ENCODE data around the gene MINDY4B.

Gene MINDY4B

GRCh38 chr3:150905339-150905738 lies at the start of gene MINDY4B:
TSS of gene MINDY4B (minus strand) at chr3:150905439. CDS start at chr3:150905439, 0 bp downstream.
- Mint-ChIP-seq H3K4me3 (no peak within 1 kb of the TSS), H3K27ac (peak within 1 kb of the TSS; percentile 9), H3K4me1 (peaks cover 18% of the 10 kb centered on the region), H3K9me3 (no peaks in the 10 kb centered on the region), H3K27me3 (ENCODE audit: low read depth, poor library complexity) (peaks cover 16% of the 10 kb centered on the region), H3K36me3 (ENCODE audit: low read depth) (no peaks in the 10 kb centered on the region)
- no peak for TF ChIP-seq CTCF (IDR thresholded peaks at IDR 0.05)
- DNase-seq: no peak

- H3K4me3 Mint-ChIP-seq: no peak overlapping the region
- peaks cover 41% of the 10 kb centered on the region for H3K9me3 Mint-ChIP-seq
- peaks cover 12% of the 10 kb centered on the region for H3K27me3 Mint-ChIP-seq (ENCODE audit: low read depth, poor library complexity)
- H3K27ac Mint-ChIP-seq: no peak overlapping the region
- peaks cover 10% of the 10 kb centered on the region for H3K36me3 Mint-ChIP-seq (ENCODE audit: low read depth)
- no peak for TF ChIP-seq CTCF (IDR thresholded peaks at IDR 0.05)
- H3K4me1 Mint-ChIP-seq: peaks cover 37% of the 10 kb centered on the region
- DNase-seq: no peak
Observed at GRCh38 chr3:150951923-150952322, 46.7 kb upstream of the MINDY4B start.

- DNase-seq: no peak
- H3K27me3 Mint-ChIP-seq (ENCODE audit: low read depth, poor library complexity): peaks cover 8% of the 10 kb centered on the region
- no peak overlapping the region for H3K4me3 Mint-ChIP-seq
- no peak for TF ChIP-seq CTCF (IDR thresholded peaks at IDR 0.05)
- peaks cover 12% of the 10 kb centered on the region for H3K36me3 Mint-ChIP-seq (ENCODE audit: low read depth)
- H3K27ac Mint-ChIP-seq: no peak overlapping the region
- peaks cover 25% of the 10 kb centered on the region for H3K9me3 Mint-ChIP-seq
- no peaks in the 10 kb centered on the region for H3K4me1 Mint-ChIP-seq
Observed at GRCh38 chr3:150945226-150946032, 40.2 kb upstream of the MINDY4B start.

GRCh38 chr3:150942221-150942620 lies 37.0 kb upstream of the MINDY4B start:
- Mint-ChIP-seq H3K27ac (no peak overlapping the region), H3K4me1 (peaks cover 15% of the 10 kb centered on the region), H3K9me3 (peaks cover under 1% of the 10 kb centered on the region), H3K36me3 (ENCODE audit: low read depth) (peaks cover 5% of the 10 kb centered on the region), H3K27me3 (ENCODE audit: low read depth, poor library complexity) (peaks cover 11% of the 10 kb centered on the region), H3K4me3 (no peak overlapping the region)
- TF ChIP-seq CTCF (IDR thresholded peaks at IDR 0.05): no peak
- no peak for DNase-seq

- DNase-seq: no peak
- no peaks in the 10 kb centered on the region for H3K36me3 Mint-ChIP-seq (ENCODE audit: low read depth)
- peaks cover 15% of the 10 kb centered on the region for H3K27me3 Mint-ChIP-seq (ENCODE audit: low read depth, poor library complexity)
- H3K4me3 Mint-ChIP-seq: no peak overlapping the region
- no peak overlapping the region for H3K27ac Mint-ChIP-seq
- no peak for TF ChIP-seq CTCF (IDR thresholded peaks at IDR 0.05)
- peaks cover 15% of the 10 kb centered on the region for H3K4me1 Mint-ChIP-seq
- peaks cover 6% of the 10 kb centered on the region for H3K9me3 Mint-ChIP-seq
Observed at GRCh38 chr3:150936693-150937092, 31.5 kb upstream of the MINDY4B start.

GRCh38 chr3:150933473-150933995 lies 28.3 kb upstream of the MINDY4B start:
- peaks cover 11% of the 10 kb centered on the region for H3K4me1 Mint-ChIP-seq

More at GRCh38 chr3:150933473-150933995, 28.3 kb upstream of the MINDY4B start:
- H3K9me3 Mint-ChIP-seq: peaks cover 6% of the 10 kb centered on the region
- no peak for DNase-seq
- TF ChIP-seq CTCF (IDR thresholded peaks at IDR 0.05): no peak
- no peak overlapping the region for H3K27ac Mint-ChIP-seq
- H3K36me3 Mint-ChIP-seq (ENCODE audit: low read depth): no peaks in the 10 kb centered on the region
- no peak overlapping the region for H3K4me3 Mint-ChIP-seq
- peaks cover 17% of the 10 kb centered on the region for H3K27me3 Mint-ChIP-seq (ENCODE audit: low read depth, poor library complexity)
